HG03280 (cell line): ENCODE data around the gene FGFR2.
"Not testable (repeated sequence)": the region's sequence is repeated elsewhere in the genome, so short reads cannot be mapped to it uniquely, and the experiment has no call there.

Experiments
- ATAC-seq: cut with Tn5 transposase; IDR thresholded peaks from one replicate; pipeline ENCODE4 v1.9.1; 2021; ENCODE audit warnings: mild to moderate bottlenecking, moderate library complexity; ENCODE audit not compliant: unreplicated experiment

FGFR2 gene

DNA sequence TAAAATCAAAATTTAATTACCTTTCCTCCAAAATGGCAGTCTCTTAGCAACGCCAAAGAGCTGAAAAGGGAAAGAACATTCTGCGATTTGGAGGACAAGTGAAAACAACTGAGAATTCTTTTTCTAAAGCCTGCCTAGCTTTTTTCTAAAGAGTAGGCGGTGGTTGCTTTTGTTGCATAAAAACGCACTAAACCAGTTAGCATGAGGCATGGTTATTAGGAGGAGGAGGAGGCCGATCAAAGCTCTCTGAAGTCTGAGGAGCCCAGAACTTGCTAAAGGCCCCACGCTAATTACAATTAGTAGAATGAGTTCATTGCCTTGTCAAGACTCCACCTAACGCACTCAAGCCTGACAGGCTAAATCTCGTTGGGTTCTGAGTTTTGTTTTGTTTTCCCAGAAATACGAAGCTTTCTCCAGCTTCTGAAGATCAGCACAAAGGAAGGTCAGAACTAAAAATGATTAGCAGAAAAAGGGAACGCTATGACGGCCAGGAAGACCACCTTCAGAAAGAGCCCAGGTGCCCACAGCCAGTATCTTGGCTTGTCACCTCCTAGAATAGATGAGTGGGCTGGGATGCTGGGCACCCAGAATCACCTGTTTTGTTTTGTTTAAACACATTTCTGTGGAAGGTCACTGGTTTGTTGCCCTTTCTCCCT is 72.0 kb downstream of the FGFR2 start:
- ATAC-seq, result no peak

DNA sequence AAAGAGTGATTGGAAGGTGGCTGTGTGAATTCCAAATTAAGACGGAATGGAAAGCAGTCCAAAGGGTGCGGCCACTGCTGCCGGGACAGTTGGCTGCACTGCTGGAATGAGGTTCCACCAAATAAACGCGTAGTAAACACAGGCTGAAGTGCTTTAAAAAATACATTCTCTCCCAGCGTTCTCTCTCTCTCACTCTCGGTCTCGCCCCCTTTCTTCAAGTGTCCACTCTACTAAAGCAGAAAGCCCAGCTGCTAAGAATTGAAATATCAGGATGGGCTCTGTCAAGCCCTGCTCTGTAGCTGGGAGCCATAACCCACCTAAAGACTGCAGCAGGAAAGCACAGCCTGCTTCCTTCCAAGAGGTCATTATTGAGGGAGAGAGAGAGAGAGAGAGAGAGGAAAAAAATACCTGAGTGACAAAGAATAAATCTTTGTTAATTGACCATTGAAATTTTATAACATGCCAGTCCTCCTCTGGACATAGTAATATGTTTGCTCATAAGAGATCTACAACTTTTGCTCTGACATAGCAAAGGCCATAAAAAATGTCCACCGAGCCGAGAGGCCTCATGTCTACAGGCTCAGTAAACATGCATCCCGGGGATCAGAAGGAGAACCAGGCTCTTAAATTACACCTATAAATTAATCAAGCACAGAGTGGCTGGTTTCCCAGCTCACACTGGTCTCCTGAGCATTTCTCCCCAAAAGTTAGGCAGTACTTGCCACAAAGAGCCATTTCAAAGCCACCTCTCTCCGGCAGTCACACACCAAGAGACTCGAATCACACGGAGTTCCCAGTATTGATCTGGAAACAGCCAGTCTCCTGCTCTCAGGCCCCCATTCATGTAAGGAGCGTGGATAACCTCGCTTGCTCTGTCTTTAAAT is 72.8 kb downstream of the FGFR2 start:
- ATAC-seq, result no peak

GRCh38 chr10:121524157-121524817 is 74.0 kb downstream of the FGFR2 start:
- no peak for ATAC-seq

DNA sequence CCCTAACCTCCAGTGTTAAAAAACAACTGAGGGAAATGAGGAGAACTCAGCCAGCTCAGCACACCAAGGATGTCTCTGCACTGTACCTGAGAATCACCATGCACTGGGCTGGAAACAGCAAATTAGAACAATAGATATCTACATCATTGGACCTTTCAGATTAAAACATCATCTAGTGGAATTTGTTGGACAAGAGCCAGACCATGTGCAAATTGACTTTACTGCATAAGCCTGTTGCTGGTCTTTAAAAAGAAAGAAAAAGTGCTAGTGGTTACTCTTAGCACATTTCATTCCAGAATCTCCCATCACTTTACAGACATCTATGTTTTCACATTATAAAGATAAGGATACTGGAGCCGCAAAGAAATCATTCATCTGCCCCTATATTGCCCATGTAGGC is 75.4 kb downstream of the FGFR2 start:
- no peak for ATAC-seq

- ATAC-seq, result no peak
Observed at GRCh38 chr10:121521794-121522556, 76.3 kb downstream of the FGFR2 start.

DNA sequence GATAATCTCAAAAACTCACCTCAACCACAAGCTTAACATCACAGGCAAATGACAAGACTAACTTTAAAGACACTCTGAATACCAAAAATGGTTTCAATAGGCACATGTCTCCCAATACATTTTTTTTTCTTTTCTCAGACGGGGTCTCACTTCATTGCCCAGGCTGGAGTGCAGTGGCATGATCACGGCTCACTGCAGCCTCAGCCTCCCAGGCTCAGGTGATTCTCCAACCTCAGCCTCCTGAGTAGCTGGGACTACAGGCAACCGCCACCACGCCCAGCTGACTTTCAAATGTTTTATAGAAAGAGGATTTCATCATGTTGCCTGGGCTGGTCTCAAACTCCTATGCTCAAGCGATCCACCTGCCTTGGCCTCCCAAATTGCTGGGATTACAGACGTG is 77.7 kb downstream of the FGFR2 start:
- not testable (repeated sequence) for ATAC-seq

DNA sequence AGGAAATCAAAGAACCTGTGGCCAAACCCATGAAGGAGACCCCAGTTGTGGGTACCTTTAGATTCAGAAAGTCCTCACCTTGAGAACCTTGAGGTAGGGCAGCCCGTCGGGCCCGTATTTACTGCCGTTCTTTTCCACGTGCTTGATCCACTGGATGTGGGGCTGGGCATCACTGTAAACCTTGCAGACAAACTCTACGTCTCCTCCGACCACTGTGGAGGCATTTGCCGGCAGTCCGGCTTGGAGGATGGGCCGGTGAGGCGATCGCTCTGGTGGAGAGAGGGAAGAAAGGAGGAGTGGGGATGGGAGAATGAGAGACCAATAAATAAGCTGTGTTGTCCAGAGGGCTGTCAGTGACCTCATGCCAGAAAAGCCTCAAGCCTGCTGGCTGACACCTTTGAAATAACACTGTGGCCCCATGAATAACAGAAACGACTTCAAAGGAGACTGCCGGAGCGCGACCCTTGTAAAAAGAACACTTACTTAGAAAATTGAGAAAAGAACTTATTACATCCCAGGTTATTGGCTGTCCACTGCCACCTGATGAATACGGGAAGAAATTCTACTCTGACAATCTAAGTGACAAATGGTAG is 78.2 kb downstream of the FGFR2 start:
- no peak for ATAC-seq

GRCh38 chr10:121519411-121519810 is 78.8 kb downstream of the FGFR2 start:
- ATAC-seq, result no peak

DNA sequence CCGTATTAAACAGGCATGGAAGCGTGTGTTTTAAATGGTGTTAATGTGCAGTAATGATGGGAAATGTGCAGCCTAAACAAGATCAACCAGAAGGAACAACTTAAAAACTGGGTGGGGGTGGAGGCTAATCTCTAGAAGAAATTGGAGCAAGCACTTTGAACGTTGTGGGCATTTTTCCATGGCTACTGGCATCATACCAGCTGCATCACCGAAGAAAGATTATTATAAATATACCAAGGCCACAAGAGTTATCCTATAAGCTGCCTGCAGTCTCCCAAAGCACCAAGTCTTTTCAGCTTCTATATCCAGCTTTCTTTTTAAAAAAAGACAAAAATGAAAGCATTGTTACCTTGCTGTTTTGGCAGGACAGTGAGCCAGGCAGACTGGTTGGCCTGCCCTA is 79.9 kb downstream of the FGFR2 start:
- no peak for ATAC-seq

DNA sequence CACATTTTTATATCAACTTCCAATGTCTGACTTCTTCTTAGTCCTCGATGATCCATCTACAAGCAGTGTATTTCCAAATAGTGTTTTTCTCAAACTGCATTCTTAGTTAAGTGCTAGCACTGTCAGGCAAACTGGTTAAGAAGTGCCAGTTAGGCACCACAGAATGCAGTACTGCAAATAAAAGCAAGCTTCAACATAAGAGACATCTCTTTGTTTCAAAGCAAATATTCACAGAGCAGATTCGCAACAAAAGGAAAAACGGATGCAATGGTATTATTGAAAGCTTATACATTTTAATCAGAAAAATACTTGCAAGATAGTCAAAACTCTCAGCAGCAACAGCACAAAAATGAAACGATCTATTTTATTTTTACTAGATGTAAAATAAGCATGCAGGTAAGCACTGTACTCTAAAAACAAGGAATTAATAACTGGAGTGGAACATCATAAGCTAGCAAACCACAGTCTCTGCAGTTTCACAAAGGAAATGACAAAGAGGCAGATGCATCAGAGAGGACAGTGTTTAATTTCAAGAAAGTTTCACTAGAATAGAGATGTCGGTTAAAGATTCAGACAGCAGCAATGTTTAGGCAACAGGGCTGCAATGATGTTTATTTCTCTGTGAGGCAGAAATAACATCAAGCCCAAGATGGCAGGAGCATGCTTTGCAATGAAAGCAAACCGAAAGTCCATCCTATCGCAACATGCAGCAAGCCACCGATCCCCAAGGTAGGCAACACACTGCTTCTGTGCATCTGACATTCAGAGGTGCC is 82.0 kb downstream of the FGFR2 start:
- ATAC-seq, result no peak

- ATAC-seq, result no peak
Observed at GRCh38 chr10:121514141-121514865, 83.9 kb downstream of the FGFR2 start.

DNA sequence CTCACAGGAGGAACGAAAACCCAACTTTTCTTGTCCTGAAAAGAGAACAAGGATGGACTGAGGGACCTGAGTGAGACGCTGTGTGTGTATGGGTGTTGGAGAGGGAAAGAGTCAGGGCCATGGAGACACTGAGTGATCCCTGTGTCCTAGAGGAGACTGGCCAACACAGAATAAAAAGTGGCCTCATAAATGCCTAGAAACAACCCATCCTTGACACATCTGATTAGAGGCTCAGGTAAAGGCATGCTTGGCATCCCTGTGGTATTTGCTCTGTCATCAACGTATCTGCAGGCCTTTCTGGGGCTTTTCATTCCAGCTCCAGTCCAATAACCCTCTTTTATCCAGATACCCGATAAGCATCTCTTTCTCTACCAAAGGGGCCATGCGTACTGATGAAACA is 86.3 kb downstream of the FGFR2 start:
- ATAC-seq, result no peak

GRCh38 chr10:121511460-121511859 is 86.8 kb downstream of the FGFR2 start:
- no peak for ATAC-seq

- ATAC-seq, result no peak
Observed at GRCh38 chr10:121510201-121510771, 88.0 kb downstream of the FGFR2 start.

- no peak for ATAC-seq
Observed at GRCh38 chr10:121509796-121510195, 88.4 kb downstream of the FGFR2 start.

DNA sequence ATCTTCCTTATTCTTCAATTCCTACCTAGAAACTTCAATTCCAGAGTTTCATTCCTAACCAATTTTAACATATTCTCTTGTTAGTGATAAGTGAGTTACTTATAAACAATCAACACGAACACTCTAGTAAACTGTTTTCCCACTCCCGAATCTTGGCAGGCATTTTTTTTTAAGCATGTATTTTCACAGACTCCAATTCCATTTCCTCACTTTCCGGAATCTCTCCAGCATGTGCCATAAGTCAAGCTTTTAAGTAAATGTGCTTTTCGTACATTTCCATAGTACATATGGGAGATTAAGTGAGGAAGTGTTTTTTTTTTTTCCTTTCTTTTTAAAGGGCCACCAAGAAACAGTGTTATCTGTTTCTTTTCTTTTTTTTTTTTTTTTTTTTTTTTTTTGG is 89.1 kb downstream of the FGFR2 start:
- ATAC-seq, result no peak

GRCh38 chr10:121503587-121504051 is 94.6 kb downstream of the FGFR2 start:
- ATAC-seq, result no peak

DNA sequence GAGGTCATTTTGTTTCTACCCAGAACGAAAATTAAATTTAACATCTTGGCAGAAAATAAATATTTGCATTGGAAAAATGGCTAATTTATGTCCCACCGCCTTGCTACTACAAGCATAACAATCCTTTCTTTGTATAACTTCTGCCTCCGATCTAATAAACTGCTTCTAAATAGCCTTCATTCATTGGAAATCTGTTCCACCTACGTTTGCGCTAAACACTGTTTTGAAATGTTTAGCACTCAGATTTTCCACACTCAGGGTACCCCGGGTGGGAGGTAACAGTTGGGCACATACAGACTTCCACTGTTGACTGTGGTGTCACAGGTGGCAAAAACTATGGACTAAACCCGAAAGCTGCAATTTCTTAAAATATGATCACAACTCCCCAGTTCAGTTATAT is 96.4 kb downstream of the FGFR2 start:
- ATAC-seq, result no peak
